Measurements from ENCODE around the gene RABGEF1.

DNA sequence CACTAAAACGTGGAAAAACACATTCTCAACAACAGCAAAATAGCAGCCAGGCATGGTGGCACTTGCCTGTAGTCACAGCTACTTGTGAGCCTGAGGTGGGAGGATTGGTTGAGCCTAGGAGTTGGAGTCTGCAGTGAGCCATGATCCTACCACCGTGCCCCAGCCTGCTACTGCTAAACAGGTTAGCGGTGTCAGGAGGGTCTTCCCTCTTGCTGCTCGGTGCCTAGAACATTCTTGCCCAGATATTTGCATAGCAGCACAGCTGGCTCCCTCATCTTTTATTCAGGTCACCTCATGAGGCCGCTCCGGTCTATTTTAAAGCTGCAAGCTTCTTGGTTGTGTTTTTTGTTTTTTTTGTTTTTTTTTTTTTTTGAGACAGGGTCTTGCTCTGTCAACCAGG lies 2.9 kb upstream of the RABGEF1 start:
- TF ChIP-seq, protein P1, sequence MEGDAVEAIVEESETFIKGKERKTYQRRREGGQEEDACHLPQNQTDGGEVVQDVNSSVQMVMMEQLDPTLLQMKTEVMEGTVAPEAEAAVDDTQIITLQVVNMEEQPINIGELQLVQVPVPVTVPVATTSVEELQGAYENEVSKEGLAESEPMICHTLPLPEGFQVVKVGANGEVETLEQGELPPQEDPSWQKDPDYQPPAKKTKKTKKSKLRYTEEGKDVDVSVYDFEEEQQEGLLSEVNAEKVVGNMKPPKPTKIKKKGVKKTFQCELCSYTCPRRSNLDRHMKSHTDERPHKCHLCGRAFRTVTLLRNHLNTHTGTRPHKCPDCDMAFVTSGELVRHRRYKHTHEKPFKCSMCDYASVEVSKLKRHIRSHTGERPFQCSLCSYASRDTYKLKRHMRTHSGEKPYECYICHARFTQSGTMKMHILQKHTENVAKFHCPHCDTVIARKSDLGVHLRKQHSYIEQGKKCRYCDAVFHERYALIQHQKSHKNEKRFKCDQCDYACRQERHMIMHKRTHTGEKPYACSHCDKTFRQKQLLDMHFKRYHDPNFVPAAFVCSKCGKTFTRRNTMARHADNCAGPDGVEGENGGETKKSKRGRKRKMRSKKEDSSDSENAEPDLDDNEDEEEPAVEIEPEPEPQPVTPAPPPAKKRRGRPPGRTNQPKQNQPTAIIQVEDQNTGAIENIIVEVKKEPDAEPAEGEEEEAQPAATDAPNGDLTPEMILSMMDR (conservative IDR thresholded peaks at IDR 0.05), result no peak
- no peak for TF ChIP-seq ZFX (IDR thresholded peaks at IDR 0.05)
